ENCODE results near the gene UBXN1. TPM values are rescaled to one million over a fixed set of nuclear protein-coding genes. Genes with fewer than 3 reads are reported as not detected.

The UBXN1 gene
- total RNA-seq, 1 experiment from 2014 or later = 94.2 TPM

DNA sequence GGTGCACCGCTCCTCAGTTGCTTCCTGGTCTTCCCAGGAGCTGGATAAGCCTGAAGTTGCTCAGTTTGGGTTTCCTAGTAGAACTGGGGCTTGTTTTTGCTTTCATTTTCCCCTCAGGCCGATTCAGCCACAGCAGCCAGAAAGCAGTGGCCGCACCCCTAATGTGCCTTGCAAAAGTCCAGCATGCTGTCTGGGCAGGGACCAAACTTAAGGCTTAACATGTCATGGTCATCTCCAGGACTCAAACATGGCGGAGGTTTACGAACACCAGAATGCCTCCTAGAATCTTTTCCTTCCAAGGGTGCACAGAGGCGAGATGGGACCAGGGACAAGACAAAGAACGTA lies 31.1 kb upstream of the UBXN1 start:
- Histone ChIP-seq H3K4me1 (ENCODE audit: control insufficient read depth in 1 of 2, insufficient read depth in 2 of 2, low read length in 2 of 2) (peaks cover 5 to 19% of the 10 kb centered on the region in 2 experiments), H2AFZ (ENCODE audit: low read depth, low read length, poor library complexity, severe bottlenecking) (no peak overlapping the region), H3K4me3 (replicated peaks in 1 of 2; ENCODE audit: low read depth in 1 of 2, low read length in 2 of 2) (no peak overlapping the region), H3K9me3 (ENCODE audit: control insufficient read depth in 1 of 2, insufficient read depth in 1 of 2, low read depth in 1 of 2, low read length in 2 of 2) (no peaks in the 10 kb centered on the region), H3K27me3 (ENCODE audit: insufficient read depth, low read length) (no peaks in the 10 kb centered on the region), H3K9me2 (ENCODE audit: insufficient read depth) (no peaks in the 10 kb centered on the region), H3K27ac (ENCODE audit: low read depth, low read length) (no peak overlapping the region), H4K20me1 (ENCODE audit: insufficient read depth) (no peaks in the 10 kb centered on the region), H3K79me2 (ENCODE audit: insufficient read depth, low read length) (peaks cover 25% of the 10 kb centered on the region), H3K9ac (ENCODE audit: low read length) (no peak overlapping the region), H3K4me2 (ENCODE audit: low read length) (no peak overlapping the region), H3K36me3 (ENCODE audit: control insufficient read depth in 1 of 2, insufficient read depth in 2 of 2, low read length in 2 of 2) (peaks cover 28 to 45% of the 10 kb centered on the region in 2 experiments)
- intact Hi-C loops (cut with micrococcal nuclease) = no loop called here
- ChIA-PET CTCF (no interaction called here), POLR2A (interaction anchor here (0.9 kb wide), 1 partner anchor 17 kb away, joined by 3 read pairs; the partner anchor contains the start of gene HNRNPUL2), RAD21 (ENCODE audit: low non-redundant PET in 1 of 2, low total read pairs in 2 of 2, uncharacterized antibody in 2 of 2, unreplicated experiment in 2 of 2) (no interaction called here)
- ATAC-seq (no peak), DNase-seq (ENCODE audit: low read depth, low spot score) (no peak)
- BruUV-seq (replicated peaks) = no TSS peak
- TF ChIP-seq ELF1 (IDR thresholded peaks at IDR 0.05; ENCODE audit: borderline replicate concordance, low read depth) = no peak
- TF ChIP-seq EGR1 (IDR thresholded peaks at IDR 0.05; ENCODE audit: low read depth) = no peak
- no peak for TF ChIP-seq SRF (IDR thresholded peaks at IDR 0.05; ENCODE audit: low read depth)
- TF ChIP-seq, protein P1, sequence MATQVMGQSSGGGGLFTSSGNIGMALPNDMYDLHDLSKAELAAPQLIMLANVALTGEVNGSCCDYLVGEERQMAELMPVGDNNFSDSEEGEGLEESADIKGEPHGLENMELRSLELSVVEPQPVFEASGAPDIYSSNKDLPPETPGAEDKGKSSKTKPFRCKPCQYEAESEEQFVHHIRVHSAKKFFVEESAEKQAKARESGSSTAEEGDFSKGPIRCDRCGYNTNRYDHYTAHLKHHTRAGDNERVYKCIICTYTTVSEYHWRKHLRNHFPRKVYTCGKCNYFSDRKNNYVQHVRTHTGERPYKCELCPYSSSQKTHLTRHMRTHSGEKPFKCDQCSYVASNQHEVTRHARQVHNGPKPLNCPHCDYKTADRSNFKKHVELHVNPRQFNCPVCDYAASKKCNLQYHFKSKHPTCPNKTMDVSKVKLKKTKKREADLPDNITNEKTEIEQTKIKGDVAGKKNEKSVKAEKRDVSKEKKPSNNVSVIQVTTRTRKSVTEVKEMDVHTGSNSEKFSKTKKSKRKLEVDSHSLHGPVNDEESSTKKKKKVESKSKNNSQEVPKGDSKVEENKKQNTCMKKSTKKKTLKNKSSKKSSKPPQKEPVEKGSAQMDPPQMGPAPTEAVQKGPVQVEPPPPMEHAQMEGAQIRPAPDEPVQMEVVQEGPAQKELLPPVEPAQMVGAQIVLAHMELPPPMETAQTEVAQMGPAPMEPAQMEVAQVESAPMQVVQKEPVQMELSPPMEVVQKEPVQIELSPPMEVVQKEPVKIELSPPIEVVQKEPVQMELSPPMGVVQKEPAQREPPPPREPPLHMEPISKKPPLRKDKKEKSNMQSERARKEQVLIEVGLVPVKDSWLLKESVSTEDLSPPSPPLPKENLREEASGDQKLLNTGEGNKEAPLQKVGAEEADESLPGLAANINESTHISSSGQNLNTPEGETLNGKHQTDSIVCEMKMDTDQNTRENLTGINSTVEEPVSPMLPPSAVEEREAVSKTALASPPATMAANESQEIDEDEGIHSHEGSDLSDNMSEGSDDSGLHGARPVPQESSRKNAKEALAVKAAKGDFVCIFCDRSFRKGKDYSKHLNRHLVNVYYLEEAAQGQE (IDR thresholded peaks at IDR 0.05; ENCODE audit: low read depth) = no peak
- TF ChIP-seq CBX3 (IDR thresholded peaks at IDR 0.05; ENCODE audit: low read depth) = no peak
- no peak for TF ChIP-seq CEBPB (IDR thresholded peaks at IDR 0.05; ENCODE audit: low read depth)
- TF ChIP-seq CTCF (IDR thresholded peaks at IDR 0.05 in 2 of 3, conservative IDR thresholded peaks at IDR 0.05 in 1 of 3; ENCODE audit: borderline replicate concordance in 1 of 3, insufficient read depth in 1 of 3, low read depth in 2 of 3, low read length in 2 of 3) = no peak
- TF ChIP-seq, protein P2, sequence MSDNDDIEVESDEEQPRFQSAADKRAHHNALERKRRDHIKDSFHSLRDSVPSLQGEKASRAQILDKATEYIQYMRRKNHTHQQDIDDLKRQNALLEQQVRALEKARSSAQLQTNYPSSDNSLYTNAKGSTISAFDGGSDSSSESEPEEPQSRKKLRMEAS (IDR thresholded peaks at IDR 0.05) = no peak
- no peak for TF ChIP-seq SP1 (IDR thresholded peaks at IDR 0.05; ENCODE audit: low read depth)
- no peak for TF ChIP-seq FOSL1 (IDR thresholded peaks at IDR 0.05; ENCODE audit: low read depth)
- no peak for TF ChIP-seq ZNF274 (IDR thresholded peaks at IDR 0.05; ENCODE audit: low read depth, low read length)
- TF ChIP-seq, protein P3, sequence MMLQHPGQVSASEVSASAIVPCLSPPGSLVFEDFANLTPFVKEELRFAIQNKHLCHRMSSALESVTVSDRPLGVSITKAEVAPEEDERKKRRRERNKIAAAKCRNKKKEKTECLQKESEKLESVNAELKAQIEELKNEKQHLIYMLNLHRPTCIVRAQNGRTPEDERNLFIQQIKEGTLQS (IDR thresholded peaks at IDR 0.05) = no peak
- no peak for TF ChIP-seq YY1 (IDR thresholded peaks at IDR 0.05; ENCODE audit: extremely low read depth, insufficient replicate concordance, low read depth, low read length)
- TF ChIP-seq EZH2 (IDR thresholded peaks at IDR 0.05) = no peak
- TF ChIP-seq RAD21 (IDR thresholded peaks at IDR 0.05; ENCODE audit: low read depth) = no peak
- TF ChIP-seq JUND (IDR thresholded peaks at IDR 0.05) = no peak

Measured in HCT116 (cell line).